Stimulated activated naive B cell treated with anti-CD40 and anti-IgM and Interleukin-4, amounts not matched to agents 10 μg/mL and 1 μg/mL and 100 μg/mL, for 72 hours (primary cell): ENCODE measurements around the gene TMEM132C.

Experiments used
- ATAC-seq, 2 donors: fragments of 150-1000 bp; cut with Tn5 transposase; replicated peaks; 2 replicates each; pipeline ENCODE4 v1.10.0; 2021; ENCODE audit warnings: moderate library complexity in 1 of 2
- DNase-seq: peaks from one replicate; pipeline ENCODE4 v3.0.0; 2021
- H3K27ac Mint-ChIP-seq: one replicate; pipeline ENCODE4 v1.8.0; 2022; ENCODE audit warnings: mild to moderate bottlenecking, mixed read lengths
- H3K27me3 Mint-ChIP-seq, 2 donors: one replicate each; pipeline ENCODE4 v1.8.0; 2022; ENCODE audit warnings: mixed read lengths in 2 of 2
- H3K36me3 Mint-ChIP-seq, 2 donors: one replicate each; pipeline ENCODE4 v1.8.0; 2022; ENCODE audit warnings: mixed read lengths in 2 of 2, mild to moderate bottlenecking in 1 of 2
- H3K4me1 Mint-ChIP-seq, 2 donors: one replicate each; pipeline ENCODE4 v1.8.0; 2022; ENCODE audit warnings: mixed read lengths in 2 of 2, mild to moderate bottlenecking in 1 of 2
- H3K4me3 Mint-ChIP-seq, 2 donors: one replicate each; pipeline ENCODE4 v1.8.0; 2022; ENCODE audit warnings: mild to moderate bottlenecking in 2 of 2, mixed read lengths in 2 of 2, moderate library complexity in 1 of 2
- H3K9me3 Mint-ChIP-seq, 2 donors: one replicate each; pipeline ENCODE4 v1.8.0; 2022; ENCODE audit warnings: mixed read lengths in 2 of 2, mild to moderate bottlenecking in 1 of 2

The TMEM132C gene

DNA sequence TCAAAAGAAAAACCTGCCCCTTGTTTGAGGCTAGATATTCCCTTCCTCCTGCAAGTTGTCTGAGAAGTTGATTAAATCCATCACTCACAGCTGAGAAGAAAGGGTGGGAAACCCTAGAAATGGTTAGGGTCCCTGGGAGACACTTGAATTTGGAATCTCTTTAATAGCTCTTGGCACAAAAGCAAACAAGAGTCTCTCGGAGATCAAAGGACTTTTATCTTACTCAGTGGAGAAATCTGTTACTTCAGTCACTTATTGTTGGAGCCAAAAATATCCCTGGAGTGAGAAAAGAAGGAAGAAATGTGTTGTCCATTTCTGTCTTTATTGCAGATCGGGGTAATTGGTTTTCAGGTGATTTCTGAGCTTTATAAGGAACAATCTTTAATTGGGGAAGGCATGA, 47.0 kb downstream of the TMEM132C start:
- Mint-ChIP-seq H3K9me3 (peaks cover 2 to 4% of the 10 kb centered on the region in 2 donors), H3K4me1 (no peaks in the 10 kb centered on the region), H3K27ac (no peak overlapping the region), H3K4me3 (no peak overlapping the region), H3K36me3 (no peaks in the 10 kb centered on the region), H3K27me3 (peaks cover 0 to under 1% of the 10 kb centered on the region in 2 donors)
- no peak for ATAC-seq
- no peak for DNase-seq

DNA sequence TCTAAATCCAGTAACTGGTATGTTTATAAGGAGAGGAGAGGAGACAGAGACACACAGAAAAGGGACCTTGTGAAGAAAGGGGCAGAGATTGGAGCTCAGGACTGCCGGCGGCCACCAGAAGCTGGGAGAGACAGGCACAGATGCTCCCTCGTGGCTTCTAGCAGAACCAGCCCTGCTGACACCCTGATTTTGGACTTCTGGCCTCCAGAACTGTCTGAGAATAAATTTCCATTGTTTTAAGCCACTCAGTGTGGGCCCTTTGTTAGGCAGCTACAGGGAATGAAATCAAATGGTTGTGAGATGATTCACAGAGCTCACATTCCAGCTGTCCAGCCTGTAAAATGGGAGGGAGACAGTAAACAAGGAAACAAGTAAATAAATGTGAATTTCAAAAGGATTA, 47.6 kb downstream of the TMEM132C start:
- Mint-ChIP-seq H3K4me1 (no peaks in the 10 kb centered on the region), H3K27me3 (peaks cover 0 to 5% of the 10 kb centered on the region in 2 donors), H3K4me3 (no peak overlapping the region), H3K27ac (no peak overlapping the region), H3K9me3 (peaks cover 4 to 5% of the 10 kb centered on the region in 2 donors), H3K36me3 (no peaks in the 10 kb centered on the region)
- DNase-seq: no peak
- no peak for ATAC-seq

DNA sequence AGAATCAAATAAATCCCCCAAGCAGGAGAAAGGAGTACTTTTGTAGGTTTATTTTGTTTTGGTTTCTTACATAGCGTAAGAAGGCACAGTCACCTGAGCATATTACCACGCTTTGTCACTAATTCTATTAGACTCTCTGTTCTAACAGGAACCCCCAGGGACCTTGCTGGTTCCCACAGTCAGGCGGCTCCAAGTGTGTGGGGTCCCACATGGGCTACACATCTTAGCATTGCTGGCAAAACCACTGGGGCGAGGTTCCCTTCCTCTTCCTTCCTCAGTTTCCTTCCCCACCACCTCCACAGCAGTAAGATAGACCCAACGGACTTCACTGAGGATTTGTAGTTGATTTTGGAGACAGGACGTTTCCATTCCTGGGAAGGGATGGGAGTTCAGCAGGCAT, 49.1 kb downstream of the TMEM132C start:
- DNase-seq (no peak), ATAC-seq (no peak)
- Mint-ChIP-seq H3K36me3 (no peaks in the 10 kb centered on the region), H3K4me3 (no peak overlapping the region), H3K4me1 (no peaks in the 10 kb centered on the region), H3K27me3 (peaks cover 0 to 5% of the 10 kb centered on the region in 2 donors), H3K27ac (no peak overlapping the region), H3K9me3 (peaks cover 4 to 5% of the 10 kb centered on the region in 2 donors)

DNA sequence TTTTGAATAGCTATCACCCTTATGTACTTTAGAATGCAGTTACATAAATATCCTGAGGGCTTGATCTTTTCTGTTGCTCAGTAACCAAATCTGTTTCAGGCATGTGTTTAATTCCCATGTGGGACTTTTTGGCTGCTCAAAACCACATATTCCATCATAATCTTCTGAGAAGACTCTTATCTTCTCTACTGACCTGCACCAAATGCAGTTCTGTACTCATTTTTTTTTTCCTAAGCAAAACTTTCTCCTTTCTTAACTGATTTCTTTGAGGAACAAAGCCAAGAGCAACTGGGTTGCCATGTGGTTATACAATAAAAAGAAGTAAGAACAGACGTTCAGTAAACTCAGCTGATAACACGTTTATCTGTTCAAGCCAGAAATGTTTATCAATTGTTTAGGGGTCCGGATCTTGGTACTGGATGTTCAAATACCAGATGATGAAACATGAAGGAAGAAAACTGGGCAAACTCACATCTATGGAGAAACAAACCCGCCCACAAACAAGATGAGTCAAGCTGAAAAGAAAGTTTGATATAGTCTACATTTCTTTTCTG, 50.1 kb downstream of the TMEM132C start:
- peaks cover 0 to 5% of the 10 kb centered on the region in 2 donors for H3K27me3 Mint-ChIP-seq
- DNase-seq: no peak
- H3K4me1 Mint-ChIP-seq: no peaks in the 10 kb centered on the region
- H3K36me3 Mint-ChIP-seq: no peaks in the 10 kb centered on the region
- no peak for ATAC-seq
- no peak overlapping the region for H3K4me3 Mint-ChIP-seq
- H3K27ac Mint-ChIP-seq: no peak overlapping the region
- H3K9me3 Mint-ChIP-seq: peaks cover 8 to 11% of the 10 kb centered on the region in 2 donors

DNA sequence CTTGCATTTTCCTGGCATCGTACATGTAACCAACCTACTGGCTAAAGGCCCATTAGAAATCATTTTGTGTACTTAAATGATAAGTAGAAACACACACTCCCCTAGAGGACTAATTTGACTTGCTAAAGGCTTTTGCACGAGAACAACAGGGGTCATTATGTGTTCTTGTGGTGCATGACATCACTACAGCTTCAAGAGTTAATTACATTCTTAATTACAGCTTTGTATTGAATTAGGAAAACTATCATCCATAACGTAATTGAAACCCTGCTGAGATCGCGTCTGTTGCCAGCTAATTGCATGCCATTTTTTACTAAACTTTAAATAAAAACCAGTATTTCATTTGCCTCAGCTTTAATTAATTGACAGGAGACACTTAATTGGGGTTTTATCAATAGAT, 51.4 kb downstream of the TMEM132C start:
- H3K4me1 Mint-ChIP-seq: no peaks in the 10 kb centered on the region
- peaks cover 11 to 13% of the 10 kb centered on the region in 2 donors for H3K9me3 Mint-ChIP-seq
- DNase-seq: no peak
- ATAC-seq: no peak
- H3K4me3 Mint-ChIP-seq: no peak overlapping the region
- no peaks in the 10 kb centered on the region for H3K36me3 Mint-ChIP-seq
- peaks cover 0 to 5% of the 10 kb centered on the region in 2 donors for H3K27me3 Mint-ChIP-seq
- no peak overlapping the region for H3K27ac Mint-ChIP-seq

DNA sequence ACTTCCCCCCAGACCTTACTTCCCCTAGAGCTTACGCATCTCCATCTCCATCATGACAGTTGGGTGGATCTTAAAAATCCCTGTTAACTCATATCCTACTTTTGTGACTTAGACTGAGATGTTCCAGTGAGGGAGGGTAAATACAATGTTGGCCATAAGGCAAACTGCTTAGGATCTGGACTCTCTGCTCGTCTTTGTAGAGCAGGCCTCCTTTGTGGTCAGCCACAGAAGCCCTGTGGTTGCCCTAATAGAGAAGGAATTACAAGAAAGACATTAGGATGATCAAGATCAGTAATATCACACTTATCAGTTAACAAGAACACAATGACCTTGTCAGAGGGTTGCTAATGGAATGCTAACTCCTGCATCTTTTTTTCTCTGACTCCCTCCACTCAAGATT, 52.0 kb downstream of the TMEM132C start:
- Mint-ChIP-seq H3K27me3 (peaks cover 0 to 5% of the 10 kb centered on the region in 2 donors), H3K4me3 (no peak overlapping the region), H3K27ac (no peak overlapping the region), H3K4me1 (no peaks in the 10 kb centered on the region), H3K9me3 (peaks cover 12 to 13% of the 10 kb centered on the region in 2 donors), H3K36me3 (no peaks in the 10 kb centered on the region)
- ATAC-seq: no peak
- no peak for DNase-seq

DNA sequence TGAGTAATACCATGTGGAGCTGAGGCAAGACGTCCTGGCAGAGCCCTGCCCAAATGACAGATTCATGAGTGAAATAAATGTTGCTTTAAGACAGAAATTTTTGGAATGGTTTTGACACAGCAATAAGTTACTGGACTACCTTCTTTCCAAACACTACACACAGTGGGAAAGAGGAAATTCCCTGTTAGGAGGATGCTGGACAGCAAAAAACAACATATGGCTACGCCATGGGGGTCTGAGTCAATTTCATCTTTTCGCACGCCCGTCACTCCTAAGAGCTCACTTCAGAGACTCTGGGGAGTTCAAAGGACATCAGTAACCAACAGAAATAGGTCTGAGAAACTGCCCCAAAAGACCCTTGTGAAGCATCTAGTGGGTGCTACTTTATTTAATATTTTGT, 55.4 kb downstream of the TMEM132C start:
- H3K9me3 Mint-ChIP-seq: peaks cover 12 to 13% of the 10 kb centered on the region in 2 donors

DNA sequence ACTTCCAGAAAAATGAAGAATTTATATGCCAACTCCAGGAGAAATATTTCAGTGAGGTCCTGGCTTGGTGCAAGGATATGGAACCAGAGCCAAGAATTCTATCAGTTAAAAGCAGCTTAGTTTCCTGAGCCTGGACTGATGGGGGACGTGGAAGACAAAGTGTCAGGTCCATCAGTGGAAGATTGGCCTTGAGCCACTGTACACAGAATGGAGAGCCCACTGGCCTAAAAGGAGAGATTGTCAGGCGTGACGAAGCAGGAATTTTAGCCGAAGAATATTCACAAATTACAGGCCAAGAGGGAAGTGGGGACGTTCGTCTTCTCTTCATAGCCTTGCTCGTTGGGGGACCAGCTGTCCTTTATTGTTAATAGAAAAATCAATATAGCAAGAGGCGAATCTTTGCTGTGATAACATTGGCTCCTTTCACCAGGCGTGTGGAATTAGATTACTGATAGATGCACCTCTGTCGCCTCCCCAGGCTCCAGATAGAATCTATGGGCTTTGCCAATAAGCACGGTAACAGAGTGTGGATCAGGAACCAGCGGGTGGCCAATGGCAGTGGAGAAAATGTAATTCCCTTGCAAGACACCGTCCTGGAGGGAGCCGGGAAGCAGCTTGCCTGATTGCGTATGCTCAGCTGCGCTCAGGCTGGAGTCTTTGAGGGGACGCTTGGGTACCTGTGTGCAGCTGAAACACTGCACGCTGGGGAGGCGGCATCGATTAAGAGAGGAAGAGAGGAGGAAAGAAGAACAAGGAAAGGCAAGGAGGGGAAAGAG, 56.4 kb downstream of the TMEM132C start:
- Mint-ChIP-seq H3K36me3 (no peaks in the 10 kb centered on the region), H3K9me3 (peaks cover 12 to 13% of the 10 kb centered on the region in 2 donors), H3K4me1 (no peaks in the 10 kb centered on the region), H3K4me3 (no peak overlapping the region), H3K27me3 (peaks cover 0 to 5% of the 10 kb centered on the region in 2 donors), H3K27ac (no peak overlapping the region)
- DNase-seq (no peak), ATAC-seq (no peak)

More for the DNA sequence above, 55.4 kb downstream of the TMEM132C start:
- no peak for DNase-seq
- Mint-ChIP-seq H3K27me3 (peaks cover 0 to 5% of the 10 kb centered on the region in 2 donors), H3K27ac (no peak overlapping the region), H3K4me1 (no peaks in the 10 kb centered on the region), H3K36me3 (no peaks in the 10 kb centered on the region), H3K4me3 (no peak overlapping the region)
- no peak for ATAC-seq

DNA sequence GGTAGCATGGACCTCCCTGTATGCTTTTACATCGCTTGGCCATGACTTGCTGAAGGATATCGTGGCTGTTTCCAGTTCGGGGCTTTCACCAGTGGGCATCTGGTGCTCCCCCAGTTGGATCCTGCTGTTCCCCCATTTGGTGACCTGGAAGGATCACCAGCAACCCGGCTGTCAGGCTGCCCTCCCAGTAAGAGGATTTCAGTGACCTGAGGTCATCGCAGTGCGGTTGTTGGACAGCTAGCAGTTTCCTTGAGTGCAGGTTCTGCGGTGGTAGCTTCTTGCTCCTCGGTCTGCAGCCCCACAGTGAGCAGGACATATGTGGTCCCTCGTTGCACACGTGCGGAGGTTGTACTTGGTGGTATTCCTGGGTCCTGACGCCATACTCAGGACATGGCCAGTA, 58.7 kb downstream of the TMEM132C start:
- DNase-seq: no peak
- Mint-ChIP-seq H3K4me3 (no peak overlapping the region), H3K4me1 (no peaks in the 10 kb centered on the region), H3K36me3 (no peaks in the 10 kb centered on the region), H3K27ac (no peak overlapping the region), H3K9me3 (peaks cover 8 to 12% of the 10 kb centered on the region in 2 donors), H3K27me3 (no peaks in the 10 kb centered on the region)
- no peak for ATAC-seq

DNA sequence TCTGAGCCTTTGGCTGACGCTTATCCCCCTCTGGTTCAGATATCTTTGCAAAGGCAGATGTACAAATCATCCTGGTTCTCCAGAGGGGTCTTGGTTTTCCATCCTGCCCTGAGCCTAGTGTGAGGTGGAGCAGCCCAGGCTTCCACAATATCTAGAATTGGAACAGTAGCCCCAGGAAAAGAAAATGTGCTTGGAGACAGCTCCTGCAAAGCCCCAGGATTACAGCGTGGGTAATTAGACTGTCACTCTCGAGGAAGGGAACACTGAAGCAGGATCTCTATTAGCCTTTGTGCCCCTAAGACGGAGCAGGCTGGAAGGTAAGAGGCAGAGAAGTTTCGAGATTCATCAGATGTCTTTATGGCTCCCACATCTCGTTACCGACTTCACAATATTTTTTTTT, 59.4 kb downstream of the TMEM132C start:
- Mint-ChIP-seq H3K36me3 (no peaks in the 10 kb centered on the region), H3K27me3 (no peaks in the 10 kb centered on the region), H3K27ac (no peak overlapping the region), H3K4me1 (no peaks in the 10 kb centered on the region), H3K9me3 (peaks cover 4 to 10% of the 10 kb centered on the region in 2 donors), H3K4me3 (no peak overlapping the region)
- DNase-seq (no peak), ATAC-seq (no peak)

DNA sequence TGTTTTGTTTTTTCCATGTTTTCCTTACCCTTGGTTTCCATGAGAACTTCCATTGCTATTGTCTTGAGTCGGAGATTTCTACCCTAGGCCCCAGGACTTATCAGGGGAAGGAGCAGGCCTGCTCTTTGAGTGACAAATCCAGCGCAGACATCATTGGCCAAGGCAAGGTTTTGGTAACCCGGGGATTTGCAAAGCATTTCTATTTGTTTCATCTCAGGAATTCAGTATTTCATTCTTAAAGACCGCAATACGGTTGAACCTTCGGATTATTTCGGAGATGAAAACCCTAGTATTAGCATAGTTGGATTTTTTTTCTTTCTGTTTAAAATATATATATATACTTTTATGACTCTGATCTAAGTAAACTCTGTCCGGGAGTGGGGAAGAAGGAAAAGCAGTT, 62.0 kb downstream of the TMEM132C start:
- Mint-ChIP-seq H3K27ac (no peak overlapping the region), H3K9me3 (peaks cover 0 to 1% of the 10 kb centered on the region in 2 donors), H3K36me3 (no peaks in the 10 kb centered on the region), H3K4me3 (no peak overlapping the region), H3K4me1 (no peaks in the 10 kb centered on the region), H3K27me3 (no peaks in the 10 kb centered on the region)
- no peak for DNase-seq
- no peak for ATAC-seq

DNA sequence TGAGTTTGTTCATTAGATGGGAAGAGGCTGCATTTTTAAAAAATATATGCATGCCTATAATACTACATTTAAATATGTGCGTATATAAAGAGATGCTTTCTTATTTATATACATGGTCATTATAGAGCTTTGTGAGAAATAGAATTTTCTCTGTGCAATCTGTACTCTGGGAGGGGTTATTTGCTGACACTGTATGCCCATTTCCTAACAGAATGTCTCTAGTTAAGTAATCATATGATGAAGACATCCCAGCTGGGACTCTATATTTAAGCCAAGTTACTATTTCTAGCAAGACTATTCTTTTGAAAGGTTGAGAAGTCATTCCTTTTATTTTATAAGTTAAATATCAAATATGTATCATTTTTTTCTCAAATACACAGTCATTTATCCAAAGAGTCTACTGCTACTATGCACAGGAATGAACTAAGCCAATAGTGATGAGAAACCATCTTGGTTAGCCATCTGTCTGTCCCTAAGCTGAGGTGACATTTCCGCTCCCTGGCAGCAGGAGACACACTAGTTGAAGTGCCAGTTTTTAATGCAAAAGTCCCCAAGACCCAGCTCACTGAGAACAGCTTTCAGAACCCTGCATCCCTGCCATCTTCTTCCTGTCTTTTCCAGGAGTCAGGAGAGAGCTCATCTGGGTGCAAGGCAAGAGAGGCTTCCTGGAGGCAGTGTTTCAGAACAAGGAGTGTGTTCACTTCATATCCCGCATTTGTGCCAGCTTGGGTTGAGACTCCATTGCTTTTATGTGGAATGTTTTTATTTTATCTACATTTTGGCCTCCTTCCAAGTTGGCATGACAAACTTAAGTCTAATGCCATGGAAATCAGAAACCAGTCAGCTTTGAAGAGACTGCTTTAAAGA, 69.5 kb downstream of the TMEM132C start:
- Mint-ChIP-seq H3K4me3 (no peak overlapping the region), H3K36me3 (no peaks in the 10 kb centered on the region), H3K4me1 (no peaks in the 10 kb centered on the region), H3K27me3 (peaks cover 0 to 10% of the 10 kb centered on the region in 2 donors), H3K9me3 (peaks cover 0 to under 1% of the 10 kb centered on the region in 2 donors), H3K27ac (no peak overlapping the region)
- ATAC-seq (no peak), DNase-seq (no peak)

DNA sequence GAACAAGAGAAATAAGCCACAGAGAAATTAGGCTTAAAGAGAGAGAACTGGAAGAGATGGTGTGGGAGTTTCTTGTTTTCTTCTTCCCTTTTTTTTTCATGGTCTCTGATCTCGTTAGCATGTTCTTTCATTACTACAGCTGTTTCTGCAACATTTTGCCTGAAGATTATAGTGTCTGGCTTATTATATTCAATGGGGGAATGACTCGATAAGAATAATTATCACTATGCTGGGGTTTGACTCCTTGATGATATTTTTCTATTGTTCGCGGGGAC, 70.0 kb downstream of the TMEM132C start:
- Mint-ChIP-seq H3K27ac (no peak overlapping the region), H3K4me1 (no peaks in the 10 kb centered on the region), H3K36me3 (no peaks in the 10 kb centered on the region), H3K4me3 (no peak overlapping the region), H3K27me3 (peaks cover 0 to 10% of the 10 kb centered on the region in 2 donors), H3K9me3 (peaks cover 0 to 2% of the 10 kb centered on the region in 2 donors)
- DNase-seq (no peak), ATAC-seq (no peak)

DNA sequence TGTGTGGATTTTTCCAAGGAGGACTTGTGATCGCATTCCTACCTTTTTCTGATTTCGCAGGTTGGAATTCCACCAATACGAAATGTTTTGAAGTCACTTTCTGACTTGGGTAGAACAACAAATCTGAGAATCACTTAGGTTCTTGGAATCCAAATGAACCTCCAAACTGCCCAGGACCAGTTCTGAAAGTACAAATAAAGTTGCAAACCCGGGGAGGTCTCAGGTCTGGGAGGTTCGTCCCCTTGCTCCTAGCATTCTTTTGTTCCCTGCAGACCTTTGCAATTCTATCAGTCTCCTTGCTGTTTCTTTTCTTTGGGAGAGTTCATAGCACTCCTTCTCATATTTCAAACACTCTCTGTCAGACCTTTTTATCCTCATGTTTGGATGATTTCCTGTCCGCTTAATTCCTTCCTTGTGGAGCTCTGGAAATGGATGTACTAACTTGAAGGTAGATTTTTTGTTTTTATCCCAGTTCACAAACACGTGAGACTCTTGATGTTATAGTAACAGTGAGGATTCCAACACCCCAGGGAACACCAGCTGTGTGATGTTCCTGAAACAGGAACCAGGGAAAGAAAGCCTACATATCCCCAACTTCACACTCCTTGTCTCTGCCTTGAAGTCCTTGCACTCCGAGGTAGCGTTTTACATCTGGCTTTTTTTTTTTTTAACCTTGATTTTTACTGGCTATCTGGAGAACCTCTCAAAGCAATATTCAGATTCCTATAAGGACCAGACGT, 70.6 kb downstream of the TMEM132C start:
- Mint-ChIP-seq H3K9me3 (peaks cover 0 to 2% of the 10 kb centered on the region in 2 donors), H3K36me3 (no peaks in the 10 kb centered on the region), H3K4me1 (no peaks in the 10 kb centered on the region), H3K27me3 (peaks cover 0 to 10% of the 10 kb centered on the region in 2 donors), H3K4me3 (no peak overlapping the region), H3K27ac (no peak overlapping the region)
- no peak for DNase-seq
- no peak for ATAC-seq
